HEK293 (cell line): ENCODE data around the gene TPGS2.
A peak's percentile ranks its signal among the peaks of the same experiment; 100 is the strongest.

Source experiments
- CTCF ChIP-seq: fragments of 450-650 bp; formaldehyde crosslinking; IDR thresholded peaks from 2 replicates; pipeline ENCODE4 v1.5.1; 2016; ENCODE audit warnings: missing biosample characterization, missing genetic modification characterization
- ELK4 ChIP-seq: IDR thresholded peaks from 2 replicates; pipeline ENCODE4 v1.6.1; 2011; ENCODE audit warnings: mild to moderate bottlenecking, low read depth, low read length, borderline replicate concordance
- IKZF3 ChIP-seq: fragments of 450-650 bp; IDR thresholded peaks from 2 replicates; pipeline ENCODE4 v1.5.0; 2018; ENCODE audit warnings: missing biosample characterization, mild to moderate bottlenecking, missing genetic modification characterization, moderate library complexity
- KLF1 ChIP-seq: fragments of 450-650 bp; formaldehyde crosslinking; IDR thresholded peaks from 2 replicates; pipeline ENCODE4 v1.5.1; 2016; ENCODE audit warnings: missing biosample characterization, missing genetic modification characterization
- KLF16 ChIP-seq: fragments of 450-650 bp; formaldehyde crosslinking; IDR thresholded peaks from 2 replicates; pipeline ENCODE4 v1.5.1; 2017; ENCODE audit warnings: missing biosample characterization, missing genetic modification characterization
- KLF7 ChIP-seq: fragments of 450-650 bp; formaldehyde crosslinking; IDR thresholded peaks from 2 replicates; pipeline ENCODE4 v1.5.1; 2016; ENCODE audit warnings: missing biosample characterization, missing genetic modification characterization, borderline replicate concordance
- KLF8 ChIP-seq: fragments of 450-650 bp; formaldehyde crosslinking; IDR thresholded peaks from 2 replicates; pipeline ENCODE4 v1.5.1; 2016; ENCODE audit warnings: missing biosample characterization, missing genetic modification characterization
- PRDM6 ChIP-seq: fragments of 450-650 bp; formaldehyde crosslinking; IDR thresholded peaks from 2 replicates; pipeline ENCODE4 v1.5.1; 2017; ENCODE audit warnings: missing biosample characterization, missing genetic modification characterization
- REPIN1 ChIP-seq: fragments of 450-650 bp; formaldehyde crosslinking; IDR thresholded peaks from 2 replicates; pipeline ENCODE4 v1.5.1; 2017; ENCODE audit warnings: missing biosample characterization, missing genetic modification characterization, low read depth
- TRIM28 ChIP-seq: IDR thresholded peaks from 2 replicates; pipeline ENCODE4 v1.6.1; 2011; ENCODE audit warnings: low read length, control low read depth, borderline replicate concordance
- ZBTB1 ChIP-seq: fragments of 450-650 bp; formaldehyde crosslinking; IDR thresholded peaks from 2 replicates; pipeline ENCODE4 v1.5.1; 2016; ENCODE audit warnings: missing biosample characterization, missing genetic modification characterization
- ZBTB26 ChIP-seq: fragments of 450-650 bp; formaldehyde crosslinking; optimal IDR thresholded peaks from 2 replicates; pipeline ENCODE3; 2016; ENCODE audit warnings: missing biosample characterization, mild to moderate bottlenecking, missing genetic modification characterization
- ZBTB48 ChIP-seq: fragments of 450-650 bp; formaldehyde crosslinking; IDR thresholded peaks from 2 replicates; pipeline ENCODE4 v1.5.1; 2016; ENCODE audit warnings: missing biosample characterization, missing genetic modification characterization
- ZBTB7A ChIP-seq: fragments of 450-650 bp; formaldehyde crosslinking; IDR thresholded peaks from 2 replicates; pipeline ENCODE4 v1.5.1; 2016; ENCODE audit warnings: low read depth, missing biosample characterization, missing genetic modification characterization
- ZEB2 ChIP-seq: fragments of 450-650 bp; formaldehyde crosslinking; IDR thresholded peaks from 2 replicates; pipeline ENCODE4 v1.5.1; 2016; ENCODE audit warnings: missing biosample characterization, missing genetic modification characterization
- ZFP37 ChIP-seq: fragments of 450-650 bp; formaldehyde crosslinking; IDR thresholded peaks from 2 replicates; pipeline ENCODE4 v1.5.1; 2016; ENCODE audit warnings: missing biosample characterization, missing genetic modification characterization
- ZNF114 ChIP-seq: fragments of 450-650 bp; formaldehyde crosslinking; IDR thresholded peaks from 2 replicates; pipeline ENCODE4 v1.5.0; 2017; ENCODE audit warnings: missing biosample characterization, missing genetic modification characterization
- ZNF132 ChIP-seq: fragments of 450-650 bp; formaldehyde crosslinking; IDR thresholded peaks from 2 replicates; pipeline ENCODE4 v1.5.1; 2017; ENCODE audit warnings: missing biosample characterization, missing genetic modification characterization, borderline replicate concordance
- ZNF18 ChIP-seq: fragments of 450-650 bp; formaldehyde crosslinking; IDR thresholded peaks from 2 replicates; pipeline ENCODE4 v1.5.1; 2016; ENCODE audit warnings: missing biosample characterization, missing genetic modification characterization
- ZNF24 ChIP-seq: fragments of 450-650 bp; formaldehyde crosslinking; IDR thresholded peaks from 2 replicates; pipeline ENCODE4 v1.5.1; 2016; ENCODE audit warnings: missing biosample characterization, missing genetic modification characterization
- ZNF248 ChIP-seq: fragments of 450-650 bp; formaldehyde crosslinking; IDR thresholded peaks from 2 replicates; pipeline ENCODE4 v1.5.1; 2017; ENCODE audit warnings: missing biosample characterization, missing genetic modification characterization
- ZNF311 ChIP-seq: fragments of 450-650 bp; formaldehyde crosslinking; IDR thresholded peaks from 2 replicates; pipeline ENCODE4 v1.5.1; 2017; ENCODE audit warnings: missing biosample characterization, missing genetic modification characterization, borderline replicate concordance
- ZNF37A ChIP-seq: fragments of 450-650 bp; IDR thresholded peaks from 2 replicates; pipeline ENCODE4 v1.5.1; 2018; ENCODE audit warnings: missing biosample characterization, missing genetic modification characterization
- ZNF416 ChIP-seq: fragments of 450-650 bp; formaldehyde crosslinking; IDR thresholded peaks from 2 replicates; pipeline ENCODE4 v1.5.1; 2016; ENCODE audit warnings: missing biosample characterization, missing genetic modification characterization
- ZNF423 ChIP-seq: fragments of 450-650 bp; formaldehyde crosslinking; IDR thresholded peaks from 2 replicates; pipeline ENCODE4 v1.5.1; 2016; ENCODE audit warnings: missing biosample characterization, missing genetic modification characterization
- ZNF426 ChIP-seq: fragments of 450-650 bp; formaldehyde crosslinking; IDR thresholded peaks from 2 replicates; pipeline ENCODE4 v1.5.1; 2017; ENCODE audit warnings: missing biosample characterization, missing genetic modification characterization, mild to moderate bottlenecking, inconsistent platforms, moderate library complexity
- ZNF433 ChIP-seq: fragments of 450-650 bp; formaldehyde crosslinking; IDR thresholded peaks from 2 replicates; pipeline ENCODE4 v1.5.1; 2016; ENCODE audit warnings: missing biosample characterization, missing genetic modification characterization, low read depth
- ZNF513 ChIP-seq: fragments of 450-650 bp; IDR thresholded peaks from 2 replicates; pipeline ENCODE4 v1.5.1; 2018; ENCODE audit warnings: missing biosample characterization, missing genetic modification characterization
- ZNF560 ChIP-seq: fragments of 450-650 bp; formaldehyde crosslinking; IDR thresholded peaks from 2 replicates; pipeline ENCODE4 v1.5.1; 2017; ENCODE audit warnings: missing biosample characterization, missing genetic modification characterization, borderline replicate concordance
- ZNF580 ChIP-seq: fragments of 450-650 bp; formaldehyde crosslinking; IDR thresholded peaks from 2 replicates; pipeline ENCODE4 v1.5.1; 2016; ENCODE audit warnings: missing biosample characterization, missing genetic modification characterization
- ZNF600 ChIP-seq: fragments of 450-650 bp; formaldehyde crosslinking; IDR thresholded peaks from 2 replicates; pipeline ENCODE4 v1.5.1; 2016; ENCODE audit warnings: missing biosample characterization, missing genetic modification characterization
- ZNF624 ChIP-seq: fragments of 450-650 bp; formaldehyde crosslinking; IDR thresholded peaks from 2 replicates; pipeline ENCODE4 v1.5.1; 2017; ENCODE audit warnings: missing biosample characterization, missing genetic modification characterization
- ZNF658 ChIP-seq: fragments of 450-650 bp; formaldehyde crosslinking; IDR thresholded peaks from 2 replicates; pipeline ENCODE4; 2016; ENCODE audit warnings: missing biosample characterization, missing genetic modification characterization
- ZNF707 ChIP-seq: fragments of 450-650 bp; formaldehyde crosslinking; IDR thresholded peaks from 2 replicates; pipeline ENCODE4 v1.5.1; 2016; ENCODE audit warnings: missing biosample characterization, missing genetic modification characterization

Gene TPGS2

GRCh38 chr18:36828157-36828629, 609 bp downstream of the TPGS2 start (continued):
- TF ChIP-seq PRDM6 (no peak), ZBTB7A (no peak), ZNF132 (tag by site-specific recombination) (no peak), ZNF37A (no peak), IKZF3 (tag by site-specific recombination) (peak; percentile 24; the same call in 1 of the 2 replicates), ZNF658 (tag by site-specific recombination) (no peak), ZNF311 (tag by site-specific recombination) (no peak), ZNF600 (tag by site-specific recombination) (peak; percentile 52), ZFP37 (0 out of 2 replicates have a peak, but pooled peaks have one; percentile 48), ZNF114 (no peak), ZNF433 (tag by site-specific recombination) (no peak), ZNF248 (tag by site-specific recombination) (no peak), ZBTB26 (tag by site-specific recombination) (no peak), TRIM28 (peak; percentile 14; the same call in 1 of the 2 replicates), KLF16 (no peak), ZNF423 (tag by site-specific recombination) (no peak), ZNF416 (tag by site-specific recombination) (no peak), ZBTB48 (tag by site-specific recombination) (peak; percentile 58; the same call in 1 of the 2 replicates), CTCF (tag by site-specific recombination) (peak; percentile 47; the same call in 1 of the 2 replicates), ZNF707 (tag by site-specific recombination) (no peak), REPIN1 (tag by site-specific recombination) (no peak), ZEB2 (tag by site-specific recombination) (no peak), KLF8 (tag by site-specific recombination) (no peak), ZNF560 (tag by site-specific recombination) (no peak), ELK4 (no peak), KLF1 (tag by site-specific recombination) (no peak), ZBTB1 (tag by site-specific recombination) (no peak), ZNF580 (tag by site-specific recombination) (no peak), ZNF18 (tag by site-specific recombination) (no peak), KLF7 (no peak), ZNF24 (tag by site-specific recombination) (no peak), ZNF426 (tag by site-specific recombination) (no peak), ZNF513 (tag by site-specific recombination) (no peak), ZNF624 (tag by site-specific recombination) (no peak)
